Sciatic nerve (tissue), 2 donors: ENCODE data around the gene ERFL. TPM values are rescaled to one million over a fixed set of nuclear protein-coding genes. Genes with fewer than 3 reads are reported as not detected.
"Not testable (repeated sequence)": the region's sequence is repeated elsewhere in the genome, so short reads cannot be mapped to it uniquely, and the experiment has no call there.

Experiments used
- ATAC-seq: fragments of 200-7000 bp; cut with Tn5 transposase; one replicate; pipeline ENCODE4 v1.9.1; 2020; ENCODE audit warnings: mild to moderate bottlenecking, moderate library complexity
- DNase-seq: peaks from one replicate; pipeline ENCODE4 v3.0.0-alpha.2; 2020; ENCODE audit warnings: low spot score
- intact Hi-C: fragments of 100-400 bp; cut with DNase I; formaldehyde crosslinking; loops from one replicate; pipeline ENCODE4 v1.14.2; 2022
- total RNA-seq: library from RNA; stranded (reverse); fragmentation: NEBNext Ultra II Directional; extraction: Animal tissue kit (Norgen Biotek cat#: 25700); gene quantifications from one replicate; pipeline ENCODE4 v1.2.1, GENCODE V29; 2021
- donor health status: DM: no; HTN: no; CAD: no.
- donor health status: DM: no; HTN: no; CAD: no.

The ERFL gene
- total RNA-seq, 1 donor from 2014 or later: 0.27 TPM

DNA sequence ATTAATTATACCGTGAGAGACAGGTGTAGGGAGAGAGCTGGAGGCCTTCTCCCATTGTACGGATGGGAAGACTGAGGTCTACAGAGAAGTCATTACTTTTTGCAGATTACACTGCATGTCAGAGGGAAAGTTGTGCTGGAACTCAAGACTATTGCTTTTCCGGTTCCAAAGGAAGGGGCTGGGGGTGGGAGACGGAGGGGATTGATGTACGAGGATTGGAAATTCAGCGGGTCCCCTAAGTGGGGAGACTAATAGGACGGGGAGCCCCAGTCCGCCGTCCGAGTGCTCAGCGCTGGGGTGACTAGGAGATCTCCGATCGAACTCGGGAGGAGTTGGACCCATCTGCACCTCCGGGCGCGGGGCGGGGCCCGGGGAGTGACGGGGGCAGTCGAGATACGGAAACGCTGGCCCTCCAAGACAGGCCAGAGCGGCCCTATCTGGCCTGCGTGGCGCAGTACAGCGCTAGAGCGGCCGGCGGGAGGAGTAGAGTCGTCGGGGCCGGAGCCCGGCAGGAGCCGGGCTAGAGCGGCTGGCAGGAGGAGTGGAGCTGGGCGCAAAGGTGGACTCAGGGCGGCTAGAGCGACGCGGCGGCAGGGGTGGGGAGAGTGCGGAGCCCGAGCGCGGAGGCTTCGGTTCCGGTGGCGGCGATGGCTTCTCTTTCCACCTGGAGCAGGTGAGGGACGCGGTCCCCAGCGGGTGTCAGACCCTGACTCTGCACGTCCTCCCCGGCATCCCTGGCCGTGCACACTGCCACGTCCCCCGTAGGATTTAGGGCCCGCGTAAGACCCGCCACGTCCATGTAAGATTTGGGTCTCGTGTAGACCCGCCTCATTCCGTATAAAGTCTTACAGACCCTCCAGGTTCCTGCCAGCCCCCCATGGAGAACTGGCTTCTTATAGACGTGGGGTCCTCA lies 44.2 kb downstream of the ERFL start:
- DNase-seq: peak; percentile 94
- intact Hi-C loops: no loop called here
- peak; percentile 98 for ATAC-seq

DNA sequence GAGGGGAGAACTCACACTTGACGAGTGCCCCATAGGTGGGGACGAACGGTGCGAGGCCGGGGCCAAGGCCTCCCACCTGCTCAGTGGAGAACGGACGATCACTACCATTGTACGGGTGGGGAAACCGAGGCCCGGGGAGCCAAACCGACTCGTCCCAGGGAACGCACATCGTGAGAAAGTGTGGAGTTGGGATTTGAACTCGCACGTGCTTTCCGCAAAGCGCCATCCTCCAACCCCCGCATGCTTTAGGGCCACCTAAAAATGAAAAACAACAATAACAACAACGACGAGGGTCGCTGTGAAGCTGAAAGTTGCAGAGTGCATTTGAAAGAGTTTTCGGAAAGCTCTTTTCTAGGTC lies 44.8 kb downstream of the ERFL start:
- intact Hi-C loops: no loop called here
- DNase-seq (no peak), ATAC-seq (no peak)

DNA sequence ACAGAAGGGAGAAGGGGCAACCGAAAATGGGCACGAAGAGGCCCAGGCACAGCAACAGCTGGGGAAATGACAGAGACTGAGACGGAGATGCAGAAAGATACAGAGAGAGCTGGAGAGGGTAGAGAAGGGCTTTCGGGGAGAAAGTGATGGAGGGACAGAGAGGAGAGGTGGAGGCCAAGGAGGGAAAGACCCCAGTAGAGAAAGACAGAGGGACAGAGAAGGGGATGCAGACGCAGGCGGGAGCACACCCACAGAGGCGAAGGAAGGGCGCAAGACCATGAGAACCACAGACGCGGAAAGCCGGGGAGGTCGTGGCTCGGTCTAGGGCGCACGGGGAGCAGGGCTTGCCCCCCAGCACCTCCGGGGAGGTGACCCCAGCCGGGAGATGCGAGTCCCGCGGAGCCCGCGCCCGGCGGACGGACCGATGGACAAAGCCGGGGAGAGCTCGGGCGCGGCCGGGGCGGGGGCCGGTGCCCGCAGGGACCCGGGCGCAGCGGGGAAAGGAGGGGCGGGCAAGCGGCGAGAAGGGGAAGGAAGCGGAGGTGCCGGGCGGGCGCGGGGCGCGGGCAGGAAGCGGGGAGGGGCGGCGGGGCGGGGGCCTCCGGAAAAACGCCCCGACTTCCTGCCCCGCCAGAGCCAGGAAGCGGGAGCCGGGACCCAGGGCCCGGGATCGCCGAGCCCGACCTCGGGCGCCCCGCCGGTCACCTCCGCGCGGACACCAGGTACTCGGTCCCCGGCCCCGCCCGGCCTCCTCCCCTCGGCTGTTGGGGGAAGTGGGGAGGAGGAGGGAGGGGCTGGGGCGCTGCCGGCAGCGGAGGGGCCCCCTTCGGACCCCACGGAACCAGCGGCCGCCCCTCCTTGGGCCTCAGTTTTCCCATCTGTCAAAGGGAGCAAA lies 45.4 kb downstream of the ERFL start, which contains the start of gene ARHGEF1:
TSS of gene ARHGEF1 (plus strand) at position 617 of the 895 bp plus-strand sequence. CDS start 4,899 bp downstream, outside the sequence.
- intact Hi-C loops: loop anchor here (1.0 kb wide), 1 partner anchor 21 kb away; no protein-coding TSS in a partner anchor
- ATAC-seq (peak; percentile 1), DNase-seq (peak; percentile 78)

DNA sequence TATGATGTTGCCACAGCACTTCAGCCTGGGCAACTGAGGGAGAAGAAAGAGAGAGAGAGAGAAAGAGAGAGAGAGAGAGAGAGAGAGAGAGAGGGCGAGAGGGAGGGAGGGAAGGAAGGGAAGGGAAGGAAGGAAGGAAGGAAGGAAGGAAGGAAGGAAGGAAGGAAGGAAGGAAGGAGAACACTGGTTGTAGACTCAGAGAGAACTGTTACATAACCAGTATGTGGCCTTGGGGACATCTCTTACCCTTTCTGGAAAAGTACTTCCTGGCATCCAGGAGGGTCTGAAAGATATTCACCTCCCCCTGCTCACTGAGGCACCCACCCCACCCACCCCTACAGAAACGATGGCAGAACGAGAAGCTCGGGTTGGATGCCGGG lies 47.9 kb downstream of the ERFL start:
- DNase-seq (no peak), ATAC-seq (no peak)
- intact Hi-C loops: no loop called here

DNA sequence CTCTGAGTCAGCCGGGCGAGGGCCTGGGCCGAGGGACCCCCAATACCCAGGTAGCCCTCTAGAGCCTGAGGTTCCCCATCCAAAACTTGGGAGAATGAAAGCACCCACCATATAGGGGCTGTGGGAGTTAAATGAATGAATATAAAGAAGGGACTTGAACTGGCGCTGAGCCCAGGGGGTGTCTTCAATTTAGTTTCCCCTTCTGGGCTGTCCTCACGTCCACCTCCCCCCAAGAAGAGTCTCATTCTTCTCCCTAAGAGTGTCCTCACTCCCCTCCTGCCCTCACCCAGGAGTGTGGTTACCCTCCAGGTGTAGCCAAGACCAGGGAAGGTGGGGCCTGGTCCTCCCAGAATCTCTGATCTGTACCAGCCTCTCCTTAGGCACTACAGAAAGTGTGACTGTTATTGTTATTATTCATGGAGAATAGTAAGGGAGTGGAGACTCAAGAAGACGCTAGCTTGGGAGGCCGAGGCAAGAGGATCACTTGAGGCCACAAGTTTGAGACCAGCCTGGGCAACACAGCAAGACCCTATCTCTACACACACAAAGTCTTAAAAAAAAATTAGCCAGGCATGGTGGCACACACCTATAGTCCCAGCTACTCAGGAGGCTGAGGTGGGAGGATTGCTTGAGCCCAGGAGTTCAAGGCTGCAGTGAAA lies 48.5 kb downstream of the ERFL start:
- intact Hi-C loops: loop anchor here (10.0 kb wide), 1 partner anchor 595 kb away; no protein-coding TSS in a partner anchor
- no peak for ATAC-seq

DNA sequence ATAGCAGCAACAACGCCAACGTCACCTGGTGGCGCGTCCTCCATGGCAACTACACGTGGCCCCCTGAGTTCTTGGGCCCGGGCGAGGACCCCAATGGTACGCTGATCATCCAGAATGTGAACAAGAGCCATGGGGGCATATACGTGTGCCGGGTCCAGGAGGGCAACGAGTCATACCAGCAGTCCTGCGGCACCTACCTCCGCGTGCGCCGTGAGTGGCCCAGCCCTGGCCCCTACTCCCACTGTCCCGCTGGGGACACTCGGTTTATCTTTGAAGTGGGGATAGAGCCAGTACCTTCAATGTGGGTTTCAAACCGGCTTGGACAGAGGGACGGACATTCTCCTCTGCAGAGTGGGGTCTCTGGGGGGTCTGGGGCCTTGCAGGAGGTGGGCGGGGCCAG lies 49.2 kb downstream of the ERFL start:
- DNase-seq: no peak
- no peak for ATAC-seq
- intact Hi-C loops: loop anchor here (10.0 kb wide), 1 partner anchor 594 kb away; no protein-coding TSS in a partner anchor

More for the DNA sequence above, 48.5 kb downstream of the ERFL start:
- no peak for DNase-seq

DNA sequence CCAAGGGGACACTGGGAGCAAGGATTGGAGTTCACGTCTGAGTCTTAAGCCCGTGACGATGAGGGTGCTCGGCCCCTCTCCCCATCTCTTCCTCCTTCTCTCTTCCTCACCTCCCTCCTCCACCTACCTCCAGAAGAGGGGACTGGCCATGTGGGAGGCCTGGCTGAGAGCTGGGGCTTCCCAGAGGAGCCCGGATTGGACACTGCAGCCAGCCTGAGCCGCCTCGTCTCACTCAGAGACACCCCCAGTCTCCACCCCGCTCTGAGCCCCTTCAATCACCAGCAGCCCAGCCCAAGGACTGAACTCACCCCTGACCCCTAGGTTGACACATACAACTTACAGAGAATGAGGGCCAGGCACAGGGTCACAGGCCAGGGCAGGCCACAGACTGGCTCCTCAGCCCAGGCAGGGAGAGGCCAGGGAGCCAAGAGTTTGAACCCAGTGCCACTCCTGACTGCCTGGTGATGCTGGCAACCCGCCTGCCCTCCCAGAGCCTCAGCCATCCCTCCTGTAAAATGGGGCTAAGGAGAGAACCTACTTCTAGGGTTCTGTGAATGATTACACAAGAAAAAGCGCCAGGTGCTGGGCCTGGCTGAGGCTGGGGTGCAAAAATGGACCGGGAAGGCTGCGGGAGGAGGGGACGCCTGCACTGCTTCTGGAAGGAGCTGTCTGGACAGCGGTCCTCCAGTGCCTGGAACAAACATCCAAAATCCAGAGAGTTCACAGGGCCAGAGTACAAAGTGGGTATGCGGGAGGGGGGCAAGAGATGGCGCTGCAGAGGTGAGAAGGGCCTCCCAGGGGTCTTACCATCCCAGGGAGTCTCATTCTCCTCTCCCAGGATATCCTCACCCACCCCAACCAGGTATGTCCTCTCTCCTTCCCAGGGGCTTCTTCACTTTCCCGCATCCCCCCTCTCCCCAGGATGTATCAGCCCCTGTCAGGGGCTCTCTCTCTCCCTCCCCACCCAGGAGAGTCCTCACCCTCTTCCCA lies 50.0 kb downstream of the ERFL start:
- intact Hi-C loops: loop anchor here (10.0 kb wide), 1 partner anchor 593 kb away; no protein-coding TSS in a partner anchor
- DNase-seq (no peak), ATAC-seq (no peak)

DNA sequence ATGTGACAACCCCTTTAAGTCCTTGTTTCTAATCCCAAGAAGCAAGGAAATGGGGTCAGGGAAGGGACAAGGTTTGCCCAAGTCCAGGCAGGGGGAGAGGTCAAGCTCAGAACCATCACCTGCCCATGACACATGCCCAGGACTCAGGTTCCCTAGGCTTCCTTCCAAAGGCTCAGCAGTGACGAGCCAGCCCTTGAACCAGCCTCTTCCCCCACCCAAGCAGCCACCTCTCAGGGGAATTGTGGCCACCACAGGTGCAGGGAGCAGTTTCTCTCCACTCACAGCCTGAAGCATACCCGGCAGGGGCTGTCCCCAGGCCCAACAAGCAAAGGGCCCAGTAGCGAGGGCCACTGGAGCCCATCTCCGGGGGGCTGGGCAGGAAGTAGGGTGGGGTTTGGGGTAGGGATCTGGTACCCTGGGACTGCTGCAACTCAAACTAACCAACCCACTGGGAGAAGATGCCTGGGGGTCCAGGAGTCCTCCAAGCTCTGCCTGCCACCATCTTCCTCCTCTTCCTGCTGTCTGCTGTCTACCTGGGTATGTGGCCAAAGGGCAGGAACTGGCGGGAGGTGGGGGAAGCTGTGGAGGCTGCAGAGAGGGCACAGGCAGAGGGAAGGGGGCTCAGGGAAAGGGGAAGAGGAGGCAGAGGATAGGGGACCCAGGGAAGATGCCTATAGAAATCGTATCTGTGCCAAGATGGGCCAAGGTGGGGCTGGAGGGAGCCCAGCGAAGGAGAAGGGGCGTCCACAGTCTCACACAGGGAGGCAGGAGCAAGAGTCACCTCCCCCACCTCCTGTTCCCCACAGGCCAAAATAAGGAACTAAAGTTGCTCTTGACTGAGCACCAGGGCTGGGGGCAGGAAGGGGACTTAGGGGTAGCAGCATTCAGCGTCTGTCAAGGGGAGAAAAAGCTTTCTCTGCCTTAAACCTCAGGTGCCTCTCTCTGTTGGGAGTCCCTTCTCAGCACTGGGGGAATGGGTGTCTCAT lies 51.1 kb downstream of the ERFL start, which contains the start of gene CD79A:
TSS of gene CD79A (plus strand) at position 433 of the 986 bp plus-strand sequence. CDS start at position 459, 26 bp downstream.
- DNase-seq: no peak
- no peak for ATAC-seq
- intact Hi-C loops: loop anchor here (10.0 kb wide), 1 partner anchor 592 kb away; no protein-coding TSS in a partner anchor

DNA sequence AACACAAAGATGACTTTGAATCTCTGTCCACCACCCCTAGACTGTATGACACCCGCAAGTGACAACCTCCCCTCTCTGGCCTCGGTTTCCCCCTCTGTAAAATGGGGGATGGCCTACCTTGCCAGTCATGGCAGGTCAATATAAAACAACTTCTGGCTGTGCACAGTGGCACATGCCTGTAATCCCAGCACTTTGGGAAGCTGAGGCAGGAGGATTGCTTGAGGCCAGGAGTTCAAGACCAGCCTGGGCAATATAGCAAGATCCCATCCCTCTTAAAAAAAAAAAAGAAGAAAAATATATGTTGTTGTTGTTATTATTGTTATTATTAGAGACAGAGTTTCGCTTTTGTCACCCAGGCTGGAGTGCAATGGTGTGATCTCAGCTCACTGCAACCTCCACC lies 52.3 kb downstream of the ERFL start:
- DNase-seq, ATAC-seq: not testable (repeated sequence)
- intact Hi-C loops: loop anchor here (10.0 kb wide), 1 partner anchor 591 kb away; no protein-coding TSS in a partner anchor

DNA sequence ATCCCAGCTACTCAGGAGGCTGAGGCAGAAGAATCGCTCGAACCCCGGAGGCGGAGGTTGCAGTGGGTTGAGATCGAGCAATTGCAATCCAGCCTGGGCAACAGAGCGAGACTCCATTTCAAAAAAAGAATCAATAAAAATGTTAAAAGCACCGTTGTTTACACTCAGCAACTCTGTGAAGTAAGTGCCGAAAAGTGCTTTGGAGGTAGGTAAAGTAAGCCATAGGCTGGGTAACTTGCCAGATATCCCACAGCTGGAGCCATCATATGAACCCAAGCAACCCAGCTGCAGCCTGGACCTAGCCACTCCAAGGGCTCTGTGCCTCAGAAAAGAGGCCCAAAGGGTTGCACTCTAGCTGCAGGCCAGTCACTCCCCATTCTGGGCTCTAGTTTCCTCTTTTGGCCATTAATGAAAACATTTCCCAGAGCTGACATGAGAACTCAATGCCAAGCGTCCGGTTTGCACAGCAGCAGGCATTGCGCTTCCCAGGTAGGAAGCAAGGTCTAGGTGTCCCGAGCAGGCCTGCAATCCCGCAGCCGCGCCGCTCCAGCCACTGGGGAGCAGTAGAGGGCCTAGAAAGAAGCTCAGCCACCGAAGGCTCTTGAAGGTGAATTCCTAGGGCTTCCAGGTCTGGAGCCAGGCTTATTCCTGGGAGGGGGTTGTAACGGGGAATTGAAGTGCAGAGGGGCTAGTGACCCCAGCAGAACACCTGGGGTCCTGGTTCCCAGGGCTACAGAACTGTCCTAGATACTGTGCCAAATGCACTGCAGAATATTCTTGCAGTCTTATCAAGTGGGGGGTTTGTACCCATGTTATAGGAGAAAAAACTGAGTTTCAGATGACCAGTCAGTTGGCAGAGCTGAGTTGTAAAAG lies 55.2 kb downstream of the ERFL start:
- no peak for DNase-seq
- ATAC-seq: no peak
- intact Hi-C loops: loop anchor here (10.0 kb wide), 1 partner anchor 588 kb away; no protein-coding TSS in a partner anchor

DNA sequence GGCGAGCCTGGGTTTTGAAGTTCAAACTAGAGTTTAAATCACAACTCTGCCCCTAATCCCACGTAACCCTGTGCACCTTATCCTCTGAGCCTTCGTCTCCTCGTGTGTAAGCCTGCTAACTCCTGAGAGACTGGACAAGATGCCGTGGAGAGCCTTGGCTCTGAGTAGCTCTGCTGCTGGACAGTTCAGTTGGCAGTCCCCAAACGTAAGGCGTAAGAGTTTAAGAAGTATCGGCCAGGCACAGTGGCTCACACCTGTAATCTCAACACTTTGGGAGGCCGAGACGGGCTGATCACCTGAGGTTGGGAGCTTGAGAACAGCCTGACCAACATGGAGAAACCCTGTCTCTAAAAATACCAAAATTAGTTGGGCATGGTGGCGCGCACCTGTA lies 55.9 kb downstream of the ERFL start:
- ATAC-seq (no peak), DNase-seq (no peak)
- intact Hi-C loops: loop anchor here (10.0 kb wide), 1 partner anchor 588 kb away; no protein-coding TSS in a partner anchor

DNA sequence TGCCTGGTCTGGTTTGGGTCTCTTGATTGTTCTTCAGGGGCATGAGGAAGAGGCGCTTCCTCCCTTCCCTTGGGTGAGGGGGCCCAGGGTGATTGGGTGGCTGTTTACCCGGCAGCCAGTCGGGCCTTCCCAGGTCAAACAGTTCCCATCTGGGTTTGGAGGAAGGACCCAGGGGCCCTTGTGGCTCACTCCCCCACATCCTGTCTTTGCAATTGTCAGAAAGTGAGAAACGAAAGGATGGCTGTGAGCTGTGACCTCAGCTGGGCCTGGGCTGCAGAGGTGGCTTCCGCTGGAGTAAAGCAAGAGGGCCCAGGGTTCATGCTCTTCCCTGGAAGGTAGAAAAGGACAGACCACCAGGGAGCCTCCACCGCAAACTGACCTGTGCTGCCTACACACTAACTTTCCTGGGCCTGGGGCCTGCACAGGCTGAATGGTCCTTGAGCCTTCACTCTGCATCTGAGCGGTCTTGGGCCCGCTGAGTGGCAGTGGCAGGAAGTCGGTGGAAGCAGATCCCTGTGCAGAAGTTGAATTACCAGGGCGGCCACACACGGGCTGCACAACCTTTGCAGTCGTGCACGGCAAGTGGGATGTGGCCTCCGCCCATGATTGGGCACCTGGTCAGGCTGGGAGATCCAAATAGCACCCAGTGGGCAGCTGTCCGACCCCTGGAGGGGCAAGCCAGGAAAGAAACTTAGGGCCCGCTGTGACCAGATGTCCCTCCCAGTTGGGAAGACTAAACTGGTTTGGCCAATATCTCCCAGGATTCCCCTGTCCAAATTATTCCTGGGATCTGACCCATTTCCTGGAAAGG lies 56.5 kb downstream of the ERFL start:
- intact Hi-C loops: loop anchor here (10.0 kb wide), 1 partner anchor 587 kb away; no protein-coding TSS in a partner anchor
- ATAC-seq: peak; percentile 39
- no peak for DNase-seq

DNA sequence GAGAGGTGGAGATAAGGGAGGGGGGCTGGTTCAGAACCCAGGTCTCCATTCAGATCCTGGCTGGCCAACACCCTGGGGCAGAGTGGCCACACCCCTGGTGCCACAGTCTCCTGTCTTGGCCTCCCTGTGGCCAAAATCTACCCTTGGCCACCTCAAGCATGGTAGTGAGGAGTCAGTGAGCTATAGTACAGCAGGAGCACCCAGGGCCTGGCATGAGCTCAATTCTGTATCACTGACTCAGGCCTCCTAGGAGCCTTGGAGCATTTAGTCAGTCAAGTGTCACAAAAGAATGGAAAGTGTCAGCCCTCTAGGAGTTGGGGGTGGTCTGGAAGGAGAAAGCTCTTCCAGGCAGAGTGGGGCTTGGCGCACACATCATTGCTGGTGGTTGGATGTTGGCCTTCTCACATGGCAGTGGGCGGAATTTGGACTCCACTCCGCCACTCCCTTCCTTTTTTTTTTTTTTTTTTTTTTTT lies 57.8 kb downstream of the ERFL start:
- DNase-seq: no peak
- no peak for ATAC-seq
- intact Hi-C loops: loop anchor here (10.0 kb wide), 1 partner anchor 586 kb away; no protein-coding TSS in a partner anchor

DNA sequence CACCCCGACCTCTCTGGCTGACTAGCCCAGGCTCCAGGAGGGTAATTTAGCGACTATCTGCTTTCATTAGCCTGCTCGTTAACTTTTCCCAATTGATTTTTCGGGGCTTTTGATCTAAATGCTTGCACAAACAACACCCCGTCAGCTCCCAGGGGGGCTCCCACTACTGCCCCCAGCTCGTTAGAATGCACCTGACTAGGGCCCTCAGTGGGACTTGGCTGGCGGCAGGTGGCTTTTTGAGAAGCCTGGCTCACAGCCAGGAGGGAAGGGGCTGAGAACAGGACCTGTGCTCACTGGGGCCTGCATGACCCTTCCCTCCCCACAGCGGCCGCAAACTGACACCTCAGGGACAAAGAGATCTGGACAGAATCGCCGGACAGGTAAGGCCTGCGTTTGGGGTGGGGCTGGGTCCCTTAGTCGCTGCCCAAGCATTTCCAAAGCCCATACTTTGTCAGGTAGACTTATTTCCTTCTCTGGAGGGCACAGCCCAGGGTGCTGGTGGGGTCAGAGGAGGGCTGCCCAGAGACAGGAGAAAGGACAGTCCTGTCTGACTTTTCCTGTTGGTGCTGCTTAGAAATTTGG lies 58.8 kb downstream of the ERFL start:
- intact Hi-C loops: no loop called here
- DNase-seq: no peak
- ATAC-seq: no peak
